Measurements from ENCODE around the gene FOXN3.

The FOXN3 gene

DNA sequence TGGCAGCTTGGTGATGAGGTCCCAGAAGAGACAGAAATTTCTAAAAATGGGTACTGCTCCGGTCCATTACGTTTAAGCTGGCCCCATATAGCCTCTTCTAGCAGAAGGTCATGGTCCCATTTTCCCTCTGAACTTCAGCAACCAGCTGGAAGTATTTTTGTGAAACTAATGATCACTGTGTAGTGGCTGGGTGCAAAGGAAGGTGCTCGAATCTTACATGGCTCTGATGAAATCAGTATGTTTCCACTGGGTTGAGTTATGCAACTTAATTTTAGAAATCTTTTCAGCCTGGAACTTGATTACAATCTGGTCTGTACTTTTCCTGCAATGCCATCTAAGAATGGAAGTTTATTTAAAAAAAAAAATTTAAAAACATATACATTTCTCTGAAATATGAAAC is 228.5 kb downstream of the FOXN3 start:
- no peak for DNase-seq

DNA sequence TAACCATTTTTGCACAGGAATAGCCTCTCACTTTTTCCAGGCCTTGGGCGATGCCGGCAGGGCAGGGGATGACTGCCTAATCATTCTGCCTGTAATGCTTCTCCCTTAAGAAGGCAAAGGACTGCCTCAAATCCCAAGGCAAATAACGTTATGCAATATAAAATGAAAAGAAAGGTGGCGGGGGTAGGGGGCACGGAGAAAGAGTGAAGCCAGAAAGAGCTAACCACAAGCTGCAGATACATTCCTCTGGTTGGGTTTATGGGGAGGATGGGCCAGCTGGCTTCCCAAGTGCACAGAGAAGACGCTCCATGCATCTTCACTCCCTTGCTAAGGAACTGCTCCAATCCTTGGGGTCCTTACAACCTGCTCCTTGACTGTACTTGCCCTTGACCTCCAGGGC is 229.5 kb downstream of the FOXN3 start:
- no peak for DNase-seq

DNA sequence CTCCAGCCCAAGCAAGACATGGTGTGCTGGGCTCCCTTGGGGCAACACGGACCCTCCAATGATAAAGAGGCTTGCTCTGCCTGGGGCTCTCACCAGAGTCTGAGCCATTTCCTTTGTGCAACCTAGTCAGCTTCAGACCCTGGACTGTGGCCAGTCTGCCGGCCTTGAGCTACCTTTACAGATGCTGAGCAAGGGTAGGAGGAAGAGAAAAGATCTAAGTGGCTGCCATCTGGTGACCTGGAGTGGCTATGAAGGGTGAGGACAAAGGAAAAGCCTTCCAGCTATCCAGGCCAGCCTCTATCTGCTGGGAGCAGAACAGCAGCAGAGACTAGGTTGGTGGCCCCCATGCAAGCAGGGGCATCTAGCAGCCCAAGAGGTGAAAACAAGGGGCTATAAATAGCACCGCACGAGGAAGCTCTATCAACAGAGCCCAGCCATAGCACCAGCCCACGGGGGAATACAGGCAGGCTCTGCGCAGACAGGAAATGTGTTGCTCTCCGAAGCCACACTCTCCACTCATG is 230.1 kb downstream of the FOXN3 start:
- DNase-seq: no peak

DNA sequence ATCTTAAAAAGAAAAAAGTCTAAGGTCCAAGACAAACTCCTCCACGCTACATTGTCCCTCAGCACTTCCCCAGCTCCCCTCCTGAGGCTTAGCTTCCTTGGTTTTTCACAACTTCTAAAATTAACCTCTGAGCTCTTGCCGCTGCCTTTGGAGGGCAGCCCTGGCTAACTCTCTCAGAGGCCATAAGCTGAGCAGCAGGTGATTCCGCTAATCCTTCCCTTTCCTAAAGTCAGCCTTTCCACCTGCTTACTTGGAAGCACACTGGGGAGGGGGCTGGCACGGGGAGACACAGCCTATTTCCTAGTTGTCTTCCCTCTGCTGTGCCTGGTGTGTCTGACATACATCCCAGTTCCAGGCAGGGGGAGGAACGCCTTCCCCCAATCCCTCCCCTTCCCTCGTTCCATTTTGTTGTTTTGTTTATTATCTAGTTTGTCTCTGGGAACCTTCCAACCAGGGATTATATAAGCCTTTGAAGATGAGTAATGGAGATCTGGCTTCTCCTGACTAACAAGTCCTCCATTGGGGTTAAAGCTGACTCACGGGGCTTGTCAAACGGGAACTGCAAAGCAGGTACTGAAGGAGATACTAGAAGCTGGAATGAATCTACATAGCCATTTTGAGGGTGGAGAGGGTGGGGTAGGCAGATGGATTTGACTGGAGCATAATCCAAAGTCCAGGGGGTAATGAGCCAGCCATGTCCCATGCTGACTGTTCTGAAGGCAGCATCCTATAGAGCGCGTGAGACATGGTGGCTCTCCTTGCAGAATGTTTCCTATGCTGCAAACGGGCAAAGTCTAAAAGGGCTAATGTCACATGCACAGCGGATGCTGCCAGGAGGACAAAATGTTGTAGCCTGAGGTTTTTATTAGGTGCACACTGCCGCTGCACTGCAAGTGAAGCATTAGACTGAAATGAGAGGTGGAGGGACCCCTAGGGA is 230.8 kb downstream of the FOXN3 start:
- DNase-seq: peak in 1 of 2 experiments; percentile 23

DNA sequence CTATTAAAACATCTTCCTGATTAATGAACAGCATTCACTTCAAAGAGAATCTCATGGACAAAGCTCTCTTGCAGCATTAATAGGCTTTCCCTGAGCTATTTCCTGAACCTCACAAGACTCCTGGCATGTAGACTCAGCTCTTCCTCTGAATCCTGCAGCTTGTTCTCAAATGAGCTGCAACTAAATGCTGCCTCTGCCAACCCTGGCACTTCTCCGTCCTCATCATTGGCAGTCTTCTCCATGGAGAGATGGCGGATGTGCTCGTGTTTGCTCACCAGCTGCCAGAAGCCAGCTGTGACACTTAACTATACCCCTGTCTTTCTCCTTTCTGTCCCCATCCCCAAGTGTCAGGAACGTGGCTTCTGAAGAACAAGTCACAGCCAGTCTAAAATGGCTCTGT is 232.1 kb downstream of the FOXN3 start:
- peak in 1 of 2 experiments; percentile 30 for DNase-seq

DNA sequence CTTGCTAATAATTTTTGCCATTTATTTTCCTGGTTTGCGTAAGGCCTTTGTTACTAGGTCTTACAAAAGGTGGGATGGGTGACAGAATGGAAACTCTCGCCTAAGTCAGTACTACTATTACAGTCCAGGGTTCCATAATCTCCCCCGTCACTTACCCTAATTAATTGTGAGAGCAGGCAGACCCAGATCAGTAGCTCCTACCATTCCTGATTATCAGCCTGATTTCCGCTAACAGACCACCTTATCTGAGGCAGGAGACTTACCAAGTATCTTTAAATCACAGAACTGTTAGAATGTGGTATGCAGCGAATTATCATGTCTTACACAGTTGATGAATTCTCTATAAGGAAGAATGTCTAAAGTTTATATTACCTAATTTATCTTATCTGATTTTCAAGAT is 234.7 kb downstream of the FOXN3 start:
- DNase-seq: no peak

DNA sequence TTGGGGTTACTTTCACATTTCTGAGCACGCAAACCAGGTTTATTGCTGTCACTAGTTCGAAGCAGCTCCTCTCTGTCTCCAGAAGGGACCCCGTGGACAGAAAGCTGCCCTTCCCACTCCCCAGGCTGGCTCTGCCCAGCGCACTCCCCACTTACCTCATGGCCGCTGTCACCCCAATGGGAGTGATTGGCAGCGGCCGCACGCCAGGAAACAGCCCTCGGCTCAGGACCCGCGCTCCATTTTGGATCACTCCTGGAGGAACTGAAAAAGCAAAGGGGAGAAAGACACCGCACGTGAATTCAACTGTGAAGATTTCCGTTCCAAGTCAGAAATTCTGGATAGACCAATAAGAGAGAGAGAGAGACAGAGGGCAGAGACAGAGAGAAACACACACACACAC is 236.5 kb downstream of the FOXN3 start:
- DNase-seq: no peak

DNA sequence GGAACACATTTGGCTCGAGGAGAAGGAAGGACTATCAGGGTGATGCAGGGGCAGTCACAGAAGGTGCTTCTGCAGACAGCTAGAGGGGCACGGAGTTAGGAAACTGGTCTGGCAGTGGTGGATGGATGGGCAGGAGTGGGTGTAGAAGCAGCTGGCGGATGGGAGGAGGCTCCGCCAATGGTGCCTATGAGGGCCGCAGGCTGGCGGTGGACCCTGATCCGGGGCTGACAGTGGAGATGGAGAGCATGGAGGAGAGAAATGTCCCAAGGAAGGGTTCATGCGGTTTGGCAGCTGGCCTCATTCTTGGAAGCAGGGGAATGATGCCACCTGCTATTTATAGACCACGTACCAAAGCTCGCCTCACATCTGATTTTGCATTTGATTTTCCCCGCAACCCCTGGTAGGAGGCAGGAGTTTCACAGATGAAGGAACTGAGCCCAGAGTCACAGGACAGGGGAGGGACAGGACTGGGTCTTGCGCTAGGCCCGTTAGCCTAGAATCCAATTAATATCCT is 237.1 kb downstream of the FOXN3 start:
- DNase-seq: no peak

DNA sequence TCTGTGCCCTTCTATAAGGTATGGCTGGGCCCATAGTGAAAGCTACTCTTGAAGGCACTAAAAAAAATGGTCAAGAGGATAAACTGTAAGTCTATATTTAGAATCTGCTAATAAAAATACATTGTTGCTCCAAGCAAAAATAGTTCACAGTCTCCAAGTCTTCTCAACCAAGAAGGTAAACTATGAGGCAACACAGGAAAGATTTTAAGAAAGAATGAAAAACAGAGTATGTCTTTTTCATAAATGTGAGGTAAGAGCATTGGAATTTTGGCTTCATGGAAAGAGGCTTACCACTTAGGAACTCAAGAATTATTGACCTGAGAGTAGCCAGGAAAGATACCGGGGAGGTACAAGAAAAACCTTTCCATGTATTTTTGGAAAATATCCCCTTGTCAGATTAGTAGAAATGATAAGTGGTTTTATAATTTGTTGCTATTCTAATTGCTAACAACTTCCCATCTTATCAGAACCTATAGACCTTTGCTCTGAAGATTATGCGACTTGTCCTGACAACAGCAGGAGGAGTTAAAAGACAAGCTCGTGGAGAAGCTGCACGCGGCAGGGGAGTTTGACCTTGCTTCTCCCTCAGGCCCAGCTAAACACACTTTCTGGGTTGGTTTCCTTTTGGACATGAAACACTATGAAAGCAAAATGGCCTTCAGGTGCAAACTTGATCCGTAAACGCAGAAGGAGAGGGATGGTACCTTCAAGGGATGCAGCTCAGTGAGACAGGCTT is 238.1 kb downstream of the FOXN3 start:
- DNase-seq: no peak

DNA sequence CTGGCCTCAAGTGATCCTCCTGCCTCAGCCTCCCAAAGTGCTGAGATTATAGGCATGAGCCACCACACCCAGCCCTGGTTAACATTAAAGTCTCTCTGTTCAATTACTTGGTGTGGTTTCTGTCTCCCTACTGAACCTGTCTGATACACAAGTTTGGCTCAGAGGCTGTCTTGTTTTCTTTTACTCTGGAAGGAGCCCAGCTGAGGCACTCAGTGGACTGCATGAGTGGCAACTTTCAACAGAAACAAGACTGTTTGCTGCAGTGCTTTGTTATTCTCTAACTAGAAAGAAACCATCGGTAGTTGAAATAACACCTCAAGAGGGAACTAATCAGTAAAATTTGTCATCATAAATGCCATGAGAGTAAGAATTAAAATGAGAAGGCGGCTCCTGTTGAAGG is 238.7 kb downstream of the FOXN3 start:
- no peak for DNase-seq

DNA sequence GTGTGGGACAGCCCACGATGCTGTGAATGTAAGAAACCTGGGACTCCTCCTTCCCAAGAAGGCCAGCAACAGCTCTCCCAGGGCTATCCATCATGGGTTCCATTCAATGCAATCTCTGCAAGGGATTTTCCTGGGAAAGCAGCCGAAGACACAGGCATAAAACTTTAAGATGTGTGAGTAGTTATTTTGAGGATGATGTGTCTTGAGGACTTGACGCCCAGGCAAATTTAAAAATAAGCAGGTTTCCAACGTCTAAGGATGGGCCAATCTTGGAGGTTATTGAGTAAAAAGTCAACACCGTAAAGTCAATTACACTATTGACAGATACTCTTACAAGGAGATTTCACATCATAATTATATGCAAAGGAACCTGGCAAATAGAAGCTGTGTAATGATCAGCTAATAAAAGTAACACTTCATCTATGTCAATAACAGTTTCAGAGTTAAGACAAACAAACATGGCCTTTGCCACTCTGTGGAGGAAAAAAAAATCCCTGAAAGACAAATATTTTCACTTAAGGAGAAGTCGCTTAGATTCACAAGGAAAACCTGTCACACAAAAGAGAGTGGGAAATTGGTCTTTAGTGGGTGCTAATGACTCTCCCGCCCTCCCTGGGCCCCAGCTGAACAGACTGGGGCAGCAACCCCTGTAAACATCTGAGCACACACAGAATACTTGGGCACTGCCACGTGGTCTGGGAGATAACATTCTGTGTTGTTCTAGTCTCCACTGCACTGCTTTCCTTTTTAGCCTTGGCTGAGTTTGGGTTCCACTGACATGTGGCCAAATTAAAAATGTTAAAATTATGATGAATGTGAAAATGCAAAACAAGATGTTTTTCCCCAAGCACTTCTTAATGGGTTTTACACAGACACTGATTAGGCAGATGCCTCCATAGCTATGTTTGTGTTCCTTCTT is 240.9 kb downstream of the FOXN3 start:
- DNase-seq: no peak

DNA sequence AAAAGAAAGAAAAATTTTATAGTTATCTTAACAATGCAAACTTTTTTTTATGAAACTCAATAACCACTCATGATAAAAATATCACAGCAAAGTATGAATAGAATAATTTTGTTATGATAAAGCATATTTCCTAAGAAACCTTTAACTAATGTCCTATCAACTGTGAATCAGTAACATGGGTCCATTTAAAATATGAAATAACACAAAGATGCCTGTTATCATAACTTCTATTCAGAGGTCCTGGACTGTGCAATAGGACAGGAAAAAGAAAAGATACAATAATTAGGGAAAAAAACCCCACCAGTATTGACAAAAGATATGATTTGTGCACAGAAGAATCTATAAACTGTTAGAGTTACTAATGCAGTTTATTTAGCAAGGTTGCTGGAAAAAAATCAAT is 245.4 kb downstream of the FOXN3 start:
- DNase-seq: no peak

DNA sequence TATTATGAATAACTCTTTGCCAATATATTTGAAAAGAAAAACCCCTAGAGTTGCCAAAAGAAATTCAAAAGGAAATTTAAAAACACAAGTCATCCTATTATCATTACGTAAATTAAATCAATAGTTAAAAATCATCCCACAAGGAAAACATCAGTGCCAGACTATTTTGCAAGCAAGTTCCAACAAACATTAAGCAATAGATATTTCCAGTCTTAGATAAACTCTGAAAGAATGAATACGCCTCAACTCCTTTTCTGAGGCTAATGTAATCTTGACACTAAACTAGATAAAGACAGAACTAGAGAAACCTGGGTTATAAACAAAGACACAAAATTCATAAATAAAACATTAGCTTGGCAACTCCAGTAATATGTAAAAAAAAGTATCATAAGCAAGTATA is 245.9 kb downstream of the FOXN3 start:
- DNase-seq: no peak

DNA sequence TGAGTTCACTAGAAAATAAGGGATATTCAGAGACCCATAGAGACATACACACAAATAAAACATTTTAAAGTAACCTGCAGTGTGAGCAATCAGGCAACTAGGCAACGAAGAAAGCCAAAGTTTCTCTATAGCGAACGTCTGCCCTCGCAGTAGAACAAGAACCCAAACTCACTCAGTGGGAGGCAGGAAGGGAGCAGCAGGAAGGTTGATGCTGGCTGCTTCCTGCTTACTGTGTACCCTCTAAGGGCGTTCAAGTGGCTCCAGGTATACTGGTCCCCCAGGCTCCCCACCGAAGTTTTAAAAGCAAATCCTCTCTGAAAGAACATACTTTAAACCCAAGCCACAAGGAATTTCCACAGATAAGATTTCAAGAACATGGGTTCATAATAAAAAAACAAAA is 249.3 kb downstream of the FOXN3 start:
- DNase-seq: no peak

DNA sequence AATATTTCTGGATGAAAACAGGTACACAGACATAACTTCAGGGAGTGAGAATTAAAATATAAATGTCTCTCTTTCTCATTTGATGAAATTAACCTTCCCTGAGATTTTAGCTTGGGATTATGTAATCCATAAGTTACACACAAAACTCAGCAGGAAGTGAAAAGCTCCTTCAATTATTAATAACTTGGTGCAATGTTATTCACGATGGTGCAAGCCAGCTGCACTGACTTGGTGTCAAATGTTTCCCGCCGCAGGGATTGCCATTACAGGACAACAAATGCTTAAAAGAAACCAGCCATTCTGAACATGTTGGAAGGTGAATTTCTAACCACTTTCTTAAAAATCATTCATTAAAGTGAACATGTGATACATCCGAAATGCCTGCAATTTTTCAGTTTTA is 250.4 kb downstream of the FOXN3 start:
- DNase-seq: no peak

DNA sequence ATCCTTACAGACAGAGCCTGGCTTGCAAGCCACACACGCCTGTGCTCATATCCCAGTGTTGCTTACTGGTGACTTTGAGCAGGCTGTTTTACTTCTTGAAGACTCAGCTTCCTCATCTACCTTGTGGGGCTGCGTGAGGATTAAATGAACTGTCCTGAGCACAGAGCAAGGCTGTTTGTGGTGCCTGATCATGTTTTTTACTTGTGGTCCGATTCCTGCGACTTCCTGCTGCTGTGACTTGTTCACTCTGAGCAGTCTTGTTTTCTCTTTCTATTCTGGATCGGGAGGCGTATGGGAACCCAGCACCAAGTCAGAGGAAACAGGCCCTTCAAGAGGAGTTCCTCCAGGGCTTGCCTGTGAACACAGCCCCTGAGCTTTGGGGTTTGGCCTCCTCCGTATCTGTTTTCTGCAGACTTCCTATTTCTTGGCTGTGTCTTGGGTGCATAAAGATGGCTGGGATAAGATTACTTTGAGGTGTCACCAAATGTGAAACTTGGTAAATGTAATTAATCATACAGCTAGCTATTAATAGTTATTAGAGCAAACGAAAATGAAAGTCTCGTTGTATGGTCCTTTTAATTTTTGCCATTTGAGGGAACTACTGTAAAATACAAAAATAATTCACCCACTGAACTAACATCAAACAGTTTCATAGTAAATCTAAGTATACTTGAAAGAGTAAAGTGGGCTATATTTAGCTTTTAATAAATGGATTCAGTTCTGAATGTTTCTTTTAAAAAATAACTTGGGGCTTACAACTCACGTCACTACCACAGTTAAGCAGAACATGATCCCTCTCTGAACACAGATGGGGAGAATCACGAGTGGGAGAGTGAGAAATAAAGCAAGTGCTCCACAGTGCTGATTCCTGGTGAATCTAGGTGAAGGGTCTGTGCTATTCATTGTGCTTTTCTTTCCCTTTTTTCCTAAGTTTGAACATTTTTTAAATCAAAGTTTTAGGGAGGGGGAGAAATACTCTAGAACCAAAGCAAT is 251.5 kb downstream of the FOXN3 start:
- no peak for DNase-seq

DNA sequence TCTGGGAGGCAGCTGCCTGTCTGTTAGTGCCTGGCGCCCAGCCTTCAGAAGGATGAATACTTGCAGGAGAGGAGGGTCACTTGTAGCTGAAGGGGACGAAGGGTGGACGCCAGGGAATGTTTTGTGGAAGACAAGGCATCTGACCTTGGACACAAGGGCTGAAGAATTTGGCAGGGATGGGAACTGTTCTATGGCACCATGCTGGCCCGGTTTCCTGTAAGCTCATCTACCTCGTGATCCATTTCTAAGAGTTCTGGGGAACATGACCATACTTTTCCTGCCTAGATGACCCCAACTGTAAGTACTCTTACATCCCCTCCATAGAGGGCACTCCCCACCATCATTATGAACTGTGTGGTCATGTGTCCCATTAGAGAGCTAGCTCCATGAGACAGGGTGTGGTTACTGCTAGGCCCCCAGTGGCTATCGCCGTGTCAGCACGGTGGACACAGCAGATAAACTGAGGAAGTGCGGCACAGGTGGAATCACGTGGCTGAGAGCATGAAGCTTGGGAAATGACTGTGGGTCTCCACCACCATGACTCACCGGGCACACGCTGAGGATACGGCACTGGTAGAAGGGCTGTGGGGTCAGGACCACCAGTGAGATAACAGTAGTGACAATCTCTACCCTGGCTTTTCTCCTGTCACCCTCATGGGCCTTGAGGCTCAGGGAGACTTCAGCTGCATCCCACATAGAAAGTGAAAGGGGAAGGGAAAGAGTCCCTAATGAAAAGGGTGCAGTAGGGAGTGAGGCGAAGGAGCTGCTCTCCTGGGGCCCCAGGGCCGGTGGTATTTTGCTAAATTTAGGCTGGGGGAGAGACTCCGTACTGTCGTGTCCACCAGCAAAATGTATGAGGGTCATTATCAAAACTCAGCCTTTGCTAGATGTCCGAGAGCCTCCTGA is 252.6 kb downstream of the FOXN3 start:
- no peak for DNase-seq

DNA sequence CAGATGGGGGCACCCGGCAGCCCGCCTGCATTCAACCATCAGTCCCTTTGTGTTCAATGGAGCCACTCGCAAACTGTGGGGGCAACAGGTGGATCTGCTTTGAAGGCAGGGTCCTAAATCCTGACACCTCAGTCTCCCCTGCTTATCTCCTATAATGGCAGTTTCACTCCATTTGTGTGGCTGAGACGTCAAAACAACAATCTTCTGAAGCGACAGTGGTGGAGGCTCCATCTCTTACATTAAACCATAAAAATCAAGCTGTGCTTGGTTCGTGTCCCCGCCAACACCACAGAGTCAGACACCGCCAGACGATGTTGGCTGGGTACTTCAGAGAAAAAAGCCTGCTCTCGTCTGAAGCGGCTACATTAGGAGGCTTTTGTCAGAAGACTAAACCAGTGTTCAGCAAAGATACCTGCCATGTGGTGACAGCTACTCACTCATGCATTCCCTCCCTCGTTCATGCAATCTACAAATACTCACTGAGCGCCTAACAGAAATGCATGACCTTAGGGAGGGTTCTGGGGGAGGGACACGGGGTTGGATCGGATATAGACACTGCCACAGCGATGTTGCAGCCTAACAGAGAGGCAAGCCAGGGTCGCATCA is 253.9 kb downstream of the FOXN3 start:
- DNase-seq: no peak

DNA sequence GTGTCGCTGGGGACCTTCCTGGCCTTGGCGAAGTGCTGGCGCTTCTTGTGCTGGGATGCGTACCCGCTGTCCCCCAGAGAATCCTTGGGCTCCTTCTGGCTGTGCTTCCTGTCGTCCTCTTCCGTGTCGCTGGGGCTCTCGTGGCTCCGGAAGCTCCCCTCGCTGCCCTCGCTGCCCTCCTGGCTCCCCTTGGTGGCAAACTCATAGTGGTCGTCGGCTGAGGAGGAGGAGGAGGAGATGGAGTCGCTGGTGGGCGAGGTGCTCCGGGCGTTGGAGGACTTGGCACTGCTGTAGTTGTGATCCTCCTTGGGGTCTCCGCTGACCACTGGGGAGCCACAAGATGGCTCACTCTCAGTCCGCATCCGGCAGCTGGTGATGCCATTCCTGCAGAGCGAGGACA is 254.4 kb downstream of the FOXN3 start:
- no peak for DNase-seq

DNA sequence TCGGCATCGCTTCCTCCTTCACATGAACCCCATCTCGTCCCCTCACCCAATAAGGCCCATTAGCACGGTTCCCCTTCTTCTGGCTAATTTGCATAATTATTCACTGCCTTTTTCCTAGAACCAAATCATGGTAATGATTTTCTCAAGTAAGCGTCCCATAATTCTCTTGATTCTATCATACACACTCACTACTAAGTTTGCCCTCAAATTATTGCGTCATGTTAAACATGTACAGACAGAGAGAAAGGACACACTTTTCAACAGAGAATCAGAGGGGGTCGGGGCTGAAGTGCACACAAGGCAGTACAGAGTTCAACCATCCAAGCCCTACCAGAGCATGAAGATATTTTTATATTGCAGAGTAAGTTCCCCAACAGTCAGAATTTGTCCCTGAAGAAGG is 256.6 kb downstream of the FOXN3 start:
- DNase-seq: no peak

Data from NCI-H2081 (cell line).